Glutamatergic neuron (in vitro differentiated cells): ENCODE measurements around the gene ASPN. TPM values are rescaled to one million over a fixed set of nuclear protein-coding genes. Genes with fewer than 3 reads are reported as not detected.
"Not testable (repeated sequence)": the region's sequence is repeated elsewhere in the genome, so short reads cannot be mapped to it uniquely, and the experiment has no call there.

Experiments used
- DNase-seq: peaks from one replicate; pipeline ENCODE4 v3.0.0; 2022
- H3K27ac Mint-ChIP-seq: one replicate; pipeline ENCODE4 v1.8.0; 2020; ENCODE audit warnings: mild to moderate bottlenecking, mixed read lengths, inconsistent platforms; ENCODE audit not compliant: unreplicated experiment
- H3K27me3 Mint-ChIP-seq: one replicate; pipeline ENCODE4 v1.8.0; 2020; ENCODE audit warnings: mild to moderate bottlenecking, moderate library complexity, mixed read lengths, inconsistent platforms; ENCODE audit not compliant: unreplicated experiment
- H3K36me3 Mint-ChIP-seq: one replicate; pipeline ENCODE4 v1.8.0; 2020; ENCODE audit warnings: mild to moderate bottlenecking, mixed read lengths, inconsistent platforms; ENCODE audit not compliant: unreplicated experiment
- H3K4me1 Mint-ChIP-seq: one replicate; pipeline ENCODE4 v1.8.0; 2020; ENCODE audit warnings: mild to moderate bottlenecking, low read depth, mixed read lengths, inconsistent platforms; ENCODE audit not compliant: unreplicated experiment
- H3K4me3 Mint-ChIP-seq: one replicate; pipeline ENCODE4 v1.8.0; 2020; ENCODE audit warnings: mild to moderate bottlenecking, mixed read lengths, inconsistent platforms; ENCODE audit not compliant: unreplicated experiment
- H3K9me3 Mint-ChIP-seq: one replicate; pipeline ENCODE4 v1.8.0; 2020; ENCODE audit warnings: mild to moderate bottlenecking, moderate library complexity, mixed read lengths, inconsistent platforms; ENCODE audit not compliant: unreplicated experiment
- CTCF ChIP-seq: fragments of 200-600 bp; sonication (generic); IDR thresholded peaks from one replicate; pipeline ENCODE4 v1.5.0; 2021; ENCODE audit not compliant: partially characterized antibody, unreplicated experiment
- microRNA-seq: library from miRNA; unstranded; fragments of <30 nt; microRNA quantifications from one replicate; pipeline ENCODE4, GENCODE V29; 2020; ENCODE audit not compliant: unreplicated experiment
- total RNA-seq: library from RNA; stranded (reverse); fragmentation: NEBNext Ultra II Directional; extraction: Animal tissue kit (Norgen Biotek cat#: 25700); gene quantifications from one replicate; pipeline ENCODE4 v1.2.1, GENCODE V29; 2021; ENCODE audit not compliant: unreplicated experiment

The ASPN gene
- total RNA-seq, 1 donor from 2014 or later, result not detected

DNA sequence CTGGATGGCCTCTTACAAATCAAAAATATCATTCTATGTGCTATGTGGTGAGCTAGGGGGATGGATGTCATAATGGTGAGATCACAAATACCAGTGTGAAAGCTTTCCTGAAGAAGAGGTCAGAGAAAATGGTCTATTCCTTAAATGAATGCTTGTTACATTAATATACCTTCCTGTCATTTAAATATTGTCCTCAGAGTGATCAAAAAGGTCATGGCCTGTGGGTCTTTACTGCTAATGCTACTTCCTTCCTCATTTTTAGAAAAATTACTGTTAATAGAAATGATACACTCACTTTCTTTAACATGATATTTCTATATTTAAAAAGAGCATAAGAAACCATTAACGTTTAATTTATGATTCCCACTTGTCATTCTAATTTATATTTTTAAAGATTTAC lies 67.7 kb downstream of the ASPN start:
- Mint-ChIP-seq H3K9me3 (no peaks in the 10 kb centered on the region), H3K36me3 (no peaks in the 10 kb centered on the region), H3K4me1 (no peaks in the 10 kb centered on the region), H3K4me3 (no peak overlapping the region), H3K27me3 (no peaks in the 10 kb centered on the region), H3K27ac (no peak overlapping the region)
- no peak for DNase-seq
- TF ChIP-seq CTCF, result no peak

DNA sequence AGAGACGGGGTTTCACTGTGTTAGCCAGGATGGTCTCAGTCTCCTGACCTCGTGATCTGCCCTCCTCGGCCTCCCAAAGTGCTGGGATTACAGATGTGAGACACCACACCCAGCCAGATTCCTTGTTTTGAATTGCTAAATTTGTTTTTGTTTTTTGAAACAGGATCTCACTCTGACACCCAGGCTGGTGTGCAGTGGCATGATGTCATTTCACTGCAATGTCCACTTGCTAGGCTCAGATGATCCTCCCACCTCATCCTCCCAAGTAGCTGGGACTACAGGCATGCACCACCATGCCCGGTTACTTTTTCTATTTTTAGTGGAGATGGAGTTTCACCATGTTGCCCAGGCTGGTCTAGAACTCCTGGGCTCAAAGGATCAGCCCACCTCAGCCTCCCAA lies 71.1 kb downstream of the ASPN start:
- not testable (repeated sequence) for H3K36me3 Mint-ChIP-seq, DNase-seq, H3K4me1 Mint-ChIP-seq, H3K27ac Mint-ChIP-seq, H3K9me3 Mint-ChIP-seq, H3K4me3 Mint-ChIP-seq, H3K27me3 Mint-ChIP-seq

GRCh38 chr9:92408747-92409478 lies 73.4 kb downstream of the ASPN start:
- Mint-ChIP-seq H3K4me3 (no peak overlapping the region), H3K27me3 (no peaks in the 10 kb centered on the region), H3K4me1 (no peaks in the 10 kb centered on the region), H3K27ac (no peak overlapping the region), H3K9me3 (no peaks in the 10 kb centered on the region), H3K36me3 (no peaks in the 10 kb centered on the region)
- TF ChIP-seq CTCF, result no peak
- DNase-seq, result no peak

DNA sequence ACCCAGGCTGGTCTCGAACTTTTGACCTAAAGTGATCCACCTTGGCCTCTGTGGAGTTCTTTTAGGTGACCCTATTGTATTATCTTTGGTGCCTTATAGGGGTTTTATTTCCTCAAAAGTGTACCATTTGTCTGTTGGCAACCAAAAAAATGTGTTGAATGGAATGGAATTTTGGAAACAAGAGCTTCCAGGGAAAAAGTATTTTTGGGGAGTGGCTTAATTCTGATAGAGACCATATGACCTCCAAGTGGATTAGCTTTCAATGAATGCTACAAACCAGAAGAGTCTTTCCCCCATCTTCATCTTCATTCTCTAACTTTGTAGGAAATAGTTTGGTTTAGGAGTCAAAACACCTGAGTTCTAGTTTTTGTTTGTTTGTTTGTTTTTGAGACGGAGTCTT lies 74.5 kb downstream of the ASPN start:
- H3K27me3 Mint-ChIP-seq, result no peaks in the 10 kb centered on the region
- no peak overlapping the region for H3K27ac Mint-ChIP-seq

GRCh38 chr9:92406477-92406876 lies 75.8 kb downstream of the ASPN start:
- H3K27ac Mint-ChIP-seq, result no peak overlapping the region
- no peak for DNase-seq
- no peaks in the 10 kb centered on the region for H3K9me3 Mint-ChIP-seq
- no peak for TF ChIP-seq CTCF
- no peak overlapping the region for H3K4me3 Mint-ChIP-seq
- no peaks in the 10 kb centered on the region for H3K4me1 Mint-ChIP-seq
- H3K27me3 Mint-ChIP-seq, result no peaks in the 10 kb centered on the region
- no peaks in the 10 kb centered on the region for H3K36me3 Mint-ChIP-seq

More for the DNA sequence above, 74.5 kb downstream of the ASPN start:
- Mint-ChIP-seq H3K4me3 (no peak overlapping the region), H3K4me1 (no peaks in the 10 kb centered on the region), H3K9me3 (no peaks in the 10 kb centered on the region), H3K36me3 (no peaks in the 10 kb centered on the region)
- DNase-seq, result no peak
- no peak for TF ChIP-seq CTCF

Small RNA genes within 50 kb of the gene (microRNA-seq; reads per million reads assigned to microRNA genes)
- gene MIR4670, result not detected

Other genes with a start within 250 kb of the ASPN start
- gene IARS1, start 188.8 kb downstream of the ASPN start, total RNA-seq, result 160 TPM
- 34.9 TPM for gene NOL8, start 157.2 kb downstream of the ASPN start, total RNA-seq
- gene CENPP, start 156.6 kb downstream of the ASPN start, total RNA-seq, result 5.7 TPM
- gene OGN, start 77.9 kb downstream of the ASPN start, total RNA-seq, result not detected
- not detected for gene OMD, start 58.0 kb downstream of the ASPN start, total RNA-seq
- 0.20 TPM for gene ECM2, start 53.5 kb upstream of the ASPN start, total RNA-seq
- gene IPPK, start 187.6 kb upstream of the ASPN start, total RNA-seq, result 7.0 TPM